ENCODE measurements around the gene OR8D2.

Gene OR8D2, protein sequence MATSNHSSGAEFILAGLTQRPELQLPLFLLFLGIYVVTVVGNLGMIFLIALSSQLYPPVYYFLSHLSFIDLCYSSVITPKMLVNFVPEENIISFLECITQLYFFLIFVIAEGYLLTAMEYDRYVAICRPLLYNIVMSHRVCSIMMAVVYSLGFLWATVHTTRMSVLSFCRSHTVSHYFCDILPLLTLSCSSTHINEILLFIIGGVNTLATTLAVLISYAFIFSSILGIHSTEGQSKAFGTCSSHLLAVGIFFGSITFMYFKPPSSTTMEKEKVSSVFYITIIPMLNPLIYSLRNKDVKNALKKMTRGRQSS

GRCh38 chr11:124320097-124320496, at the start of gene OR8D2:
OR8D2 (minus strand) TSS chr11:124320197; CDS start chr11:124320197, 0 bp downstream.
- in situ Hi-C loops (cut with MboI; ENCODE audit: low sequenced_read_pairs): no loop called here

- in situ Hi-C loops (cut with MboI; ENCODE audit: low sequenced_read_pairs): no loop called here
These were observed 39.6 kb upstream of the OR8D2 start for GRCh38 chr11:124359566-124359965.

DNA sequence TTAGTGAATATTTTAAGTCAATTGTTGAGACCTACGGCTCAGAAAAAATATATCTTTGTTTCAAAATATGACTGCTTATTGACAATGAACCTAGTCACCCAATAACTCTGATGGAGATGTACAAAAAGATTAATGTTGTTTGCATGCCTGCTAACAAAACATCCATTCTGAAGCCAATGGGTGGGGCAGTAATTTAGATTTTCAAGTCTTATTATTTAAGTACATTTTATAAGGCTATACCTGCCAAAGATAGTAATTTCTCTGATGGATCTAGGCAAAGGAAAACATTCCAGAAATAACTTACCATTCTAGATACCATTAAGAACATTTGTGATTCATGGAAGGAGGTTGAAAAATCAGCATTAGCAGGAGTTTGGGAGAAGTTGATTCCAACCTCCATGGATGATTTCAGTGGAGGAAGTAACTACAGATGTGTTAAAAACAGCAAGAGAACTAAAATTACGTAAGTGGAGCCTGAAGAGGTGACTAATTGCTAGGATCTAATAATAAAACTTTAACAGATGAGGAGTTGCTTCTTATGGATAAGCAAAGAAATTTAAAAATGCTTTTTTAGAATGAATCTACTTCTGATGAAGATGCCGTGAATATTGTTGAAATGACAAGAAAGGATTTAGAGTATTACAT, 26.4 kb upstream of the OR8D2 start:
- in situ Hi-C loops (cut with MboI; ENCODE audit: low sequenced_read_pairs): no loop called here

DNA sequence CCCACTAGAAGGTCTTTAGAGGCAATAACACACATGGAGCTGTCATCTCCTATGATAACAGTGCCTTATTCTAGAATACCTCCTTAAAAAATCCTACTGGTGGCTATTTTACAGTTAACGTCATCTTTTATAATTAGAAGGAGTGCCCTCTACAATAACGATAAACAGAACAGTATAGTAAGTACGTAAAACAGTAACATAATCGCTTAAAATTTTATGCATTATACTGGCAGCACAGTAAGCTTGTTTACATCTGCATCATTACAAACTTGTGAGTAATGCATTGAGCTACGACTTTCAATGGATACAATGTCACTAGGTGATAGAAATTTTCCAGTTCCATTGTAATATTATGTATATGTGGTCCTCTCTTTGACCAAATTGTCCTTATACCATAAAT, 24.3 kb upstream of the OR8D2 start:
- in situ Hi-C loops (cut with MboI; ENCODE audit: low sequenced_read_pairs): no loop called here

- in situ Hi-C loops (cut with MboI; ENCODE audit: low sequenced_read_pairs): no loop called here
These were observed 20.1 kb upstream of the OR8D2 start for GRCh38 chr11:124340142-124340447.

DNA sequence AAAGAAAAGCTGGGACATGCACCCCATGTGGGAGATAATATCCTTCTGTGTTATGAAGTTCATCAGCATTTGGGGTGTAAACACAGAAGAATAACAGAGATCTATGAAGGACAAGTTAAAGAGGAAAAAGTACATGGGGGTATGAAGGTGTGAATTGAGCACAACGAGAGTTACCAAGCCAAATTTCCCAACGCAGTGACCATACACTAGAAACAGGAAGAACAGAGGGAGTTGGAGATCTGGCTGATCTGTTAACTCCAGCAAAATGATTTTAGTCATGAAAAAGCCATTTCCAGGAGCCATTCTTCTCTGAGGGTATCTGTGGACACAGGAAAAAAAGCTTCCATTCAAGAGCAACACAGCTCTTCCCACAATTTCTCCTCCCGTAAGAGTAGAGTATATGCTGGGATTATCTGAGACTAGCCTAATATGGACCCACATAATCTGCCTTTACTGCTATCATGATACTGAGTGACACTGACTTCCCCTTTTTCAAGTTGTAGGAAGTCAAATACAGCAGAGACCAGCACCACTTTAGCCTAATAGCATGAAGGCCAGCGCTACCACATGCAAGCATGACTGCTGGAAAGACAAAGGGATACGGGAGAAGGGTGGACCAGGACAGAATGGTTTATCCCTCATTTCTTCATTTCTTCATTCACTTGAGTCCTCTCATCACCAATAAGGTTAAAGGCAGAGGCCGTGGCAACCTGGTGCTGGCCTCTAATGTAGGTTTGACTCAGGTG, 19.6 kb upstream of the OR8D2 start:
- in situ Hi-C loops (cut with MboI; ENCODE audit: low sequenced_read_pairs): no loop called here

- in situ Hi-C loops (cut with MboI; ENCODE audit: low sequenced_read_pairs): no loop called here
These were observed 11.9 kb upstream of the OR8D2 start for GRCh38 chr11:124331873-124332272.

DNA sequence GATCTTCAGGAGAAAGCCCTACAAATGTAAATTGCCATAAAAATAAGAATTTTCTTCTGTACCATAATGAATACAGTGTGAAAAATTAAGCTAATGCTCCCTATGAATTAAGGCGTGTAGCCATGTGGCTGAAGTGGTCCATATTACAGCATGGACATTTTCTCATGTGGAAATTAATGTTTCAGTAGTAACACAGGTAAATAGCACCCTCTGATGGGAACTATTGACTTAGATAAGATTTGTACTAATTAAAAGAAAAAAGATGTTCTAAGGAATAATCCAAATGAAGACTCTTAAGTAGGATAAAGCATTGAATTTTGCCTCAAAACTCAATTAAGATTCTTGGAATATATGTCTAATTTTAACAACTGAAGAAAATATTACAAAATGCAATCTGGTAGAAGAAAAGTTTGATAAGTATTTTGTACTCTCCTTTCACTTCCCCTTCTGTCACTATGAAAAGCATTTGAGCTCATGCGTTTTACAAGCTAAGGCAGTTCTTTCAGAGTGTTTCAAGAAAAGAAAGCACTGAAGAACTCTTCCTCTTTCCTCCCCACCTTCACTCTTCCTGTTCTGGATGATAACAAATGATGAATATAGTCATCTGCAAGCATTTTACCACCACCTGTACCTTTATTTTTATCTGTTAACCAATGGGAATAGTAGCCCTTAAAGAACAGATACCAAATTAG, 9.9 kb upstream of the OR8D2 start:
- in situ Hi-C loops (cut with MboI; ENCODE audit: low sequenced_read_pairs): no loop called here

DNA sequence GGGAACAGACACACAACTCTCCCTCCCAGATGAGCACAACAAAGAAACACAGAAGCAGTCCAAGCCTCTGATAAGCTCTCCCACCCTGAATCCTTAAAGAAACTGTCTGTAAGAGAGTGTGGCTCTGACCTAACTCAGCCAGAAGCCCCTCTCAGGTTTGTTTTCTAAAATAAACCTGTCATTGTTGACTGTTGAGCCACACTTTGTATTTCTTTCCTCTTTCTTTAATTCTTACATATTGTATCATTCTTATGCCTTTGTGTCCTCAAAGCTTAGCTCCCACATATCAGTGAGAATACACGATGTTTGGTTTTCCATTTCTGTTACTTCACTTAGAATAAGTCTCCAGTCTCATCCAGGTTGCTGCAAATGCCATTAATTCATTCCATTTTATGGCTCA, 7.8 kb upstream of the OR8D2 start:
- in situ Hi-C loops (cut with MboI; ENCODE audit: low sequenced_read_pairs): no loop called here

GRCh38 chr11:124322356-124322755, 2.4 kb upstream of the OR8D2 start:
- in situ Hi-C loops (cut with MboI; ENCODE audit: low sequenced_read_pairs): no loop called here

GRCh38 chr11:124315052-124315451, 4.9 kb downstream of the OR8D2 start:
- in situ Hi-C loops (cut with MboI; ENCODE audit: low sequenced_read_pairs): no loop called here

DNA sequence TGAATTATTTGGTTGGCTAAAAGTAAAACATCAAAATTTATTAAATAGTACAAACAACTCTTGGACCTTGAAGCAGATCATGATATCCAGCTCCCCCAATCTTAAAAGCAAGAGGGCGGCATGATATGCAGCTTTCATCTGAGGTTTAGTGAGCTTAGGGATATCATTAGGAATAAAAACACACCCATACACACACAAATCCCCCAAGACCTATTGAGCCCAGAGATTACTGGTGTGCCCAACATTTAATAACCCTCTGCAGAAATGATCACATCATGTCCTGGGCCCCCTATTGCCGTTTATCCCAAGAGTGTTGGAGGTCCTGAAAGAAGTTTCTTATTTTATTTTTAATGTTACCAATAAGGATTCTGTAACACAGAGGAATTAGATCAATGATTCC, 6.1 kb downstream of the OR8D2 start, which contains the start of gene OR8D1:
Gene OR8D1 (minus strand): TSS at position 101 of the 400 bp plus-strand sequence. CDS start 3,183 bp downstream, outside the sequence.
- in situ Hi-C loops (cut with MboI; ENCODE audit: low sequenced_read_pairs): no loop called here

GRCh38 chr11:124313131-124313530, 6.9 kb downstream of the OR8D2 start:
- in situ Hi-C loops (cut with MboI; ENCODE audit: low sequenced_read_pairs): no loop called here

DNA sequence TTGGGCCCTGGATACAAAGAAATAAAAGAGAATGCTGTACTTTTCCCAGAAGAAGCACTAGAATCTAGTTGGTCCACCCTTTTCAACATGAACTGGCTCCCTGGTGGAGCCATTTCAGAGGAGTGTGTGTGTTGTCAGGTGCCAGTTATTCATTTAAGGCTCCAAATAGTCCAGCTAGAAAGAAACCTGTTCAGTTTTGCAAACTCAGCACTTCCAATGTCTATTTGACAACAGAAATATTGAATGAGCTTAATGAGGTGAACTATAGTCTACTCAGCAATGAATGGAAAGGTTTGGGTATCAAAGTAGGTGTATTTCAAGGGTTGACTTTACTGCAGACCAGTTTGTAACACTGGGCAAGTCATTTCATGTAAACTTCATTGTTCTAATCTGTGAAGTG, 8.3 kb downstream of the OR8D2 start:
- in situ Hi-C loops (cut with MboI; ENCODE audit: low sequenced_read_pairs): no loop called here

DNA sequence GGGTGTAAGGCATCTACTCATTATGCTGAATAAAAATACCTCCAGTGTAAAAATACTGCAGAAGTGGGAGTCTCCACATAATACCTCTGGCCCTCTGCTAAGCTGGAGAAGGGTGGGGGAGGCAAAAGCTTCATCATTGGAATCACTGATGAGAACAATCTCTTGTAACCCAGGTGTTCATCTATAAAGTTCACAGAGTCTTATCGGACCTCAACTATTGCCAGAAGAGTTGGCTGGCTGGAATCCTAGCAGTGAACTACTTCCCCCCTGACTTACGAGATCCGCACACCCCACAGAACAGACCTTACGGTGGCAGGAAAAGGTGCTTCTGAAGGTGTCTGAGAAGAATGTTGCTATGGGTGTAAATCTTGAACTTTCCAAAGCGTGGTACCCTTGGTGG, 8.7 kb downstream of the OR8D2 start:
- in situ Hi-C loops (cut with MboI; ENCODE audit: low sequenced_read_pairs): no loop called here

DNA sequence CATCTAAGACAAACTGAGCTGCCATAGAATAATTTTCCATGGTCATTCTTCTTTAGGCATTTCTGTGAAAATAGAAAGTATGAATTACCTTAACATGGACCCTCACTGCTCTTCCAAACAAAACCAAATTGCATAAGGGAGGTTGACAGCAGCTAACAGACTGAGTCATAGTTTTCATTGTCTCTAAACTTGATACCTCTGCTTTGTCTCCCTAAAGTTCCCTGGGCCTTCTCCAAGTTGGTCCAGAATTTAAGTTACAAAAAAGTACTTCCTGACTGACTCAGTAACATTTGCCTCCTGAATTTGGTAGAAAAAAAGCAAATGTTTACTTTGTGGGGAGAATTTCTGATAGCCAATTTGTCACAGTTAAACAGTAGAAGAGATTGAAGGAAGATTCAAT, 9.3 kb downstream of the OR8D2 start:
- in situ Hi-C loops (cut with MboI; ENCODE audit: low sequenced_read_pairs): no loop called here

- in situ Hi-C loops (cut with MboI; ENCODE audit: low sequenced_read_pairs): no loop called here
These were observed 12.9 kb downstream of the OR8D2 start for GRCh38 chr11:124307093-124307492.

GRCh38 chr11:124302347-124303125, 17.5 kb downstream of the OR8D2 start:
- in situ Hi-C loops (cut with MboI; ENCODE audit: low sequenced_read_pairs): no loop called here

GRCh38 chr11:124301548-124301947, 18.4 kb downstream of the OR8D2 start:
- in situ Hi-C loops (cut with MboI; ENCODE audit: low sequenced_read_pairs): no loop called here

DNA sequence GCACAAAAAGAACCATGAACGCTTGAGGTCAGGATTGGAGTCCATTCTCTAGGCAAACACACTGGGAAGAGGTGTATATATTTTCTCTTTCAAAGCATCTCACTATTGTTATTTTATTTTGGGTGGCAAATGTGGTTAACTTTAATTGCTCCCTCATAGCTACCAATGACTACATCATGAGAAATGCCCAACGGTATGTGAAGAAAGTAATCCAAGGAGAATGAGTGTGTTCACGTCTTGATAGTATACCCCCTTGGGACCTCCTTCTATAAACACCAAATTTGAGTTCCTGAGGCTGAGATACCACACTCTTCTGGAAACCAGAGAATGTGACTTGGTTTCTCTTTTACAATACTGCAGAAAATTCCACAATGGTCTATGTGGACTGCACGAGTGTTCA, 22.1 kb downstream of the OR8D2 start:
- in situ Hi-C loops (cut with MboI; ENCODE audit: low sequenced_read_pairs): no loop called here

- in situ Hi-C loops (cut with MboI; ENCODE audit: low sequenced_read_pairs): no loop called here
These were observed 24.0 kb downstream of the OR8D2 start for GRCh38 chr11:124296016-124296415.
